Rectal smooth muscle tissue (tissue), 1 donor: ENCODE measurements around the gene TMA7.

Source experiments
- H3K27ac ChIP-seq: one replicate; pipeline ENCODE4 v1.7.0; 2013; ENCODE audit warnings: low read depth, low read length, inconsistent platforms
- H3K27me3 ChIP-seq: one replicate; pipeline ENCODE4 v1.7.0; 2013; ENCODE audit warnings: low read length; ENCODE audit not compliant: control insufficient read depth, insufficient read depth
- H3K36me3 ChIP-seq: one replicate; pipeline ENCODE4 v1.7.0; 2013; ENCODE audit warnings: low read length; ENCODE audit not compliant: control insufficient read depth, insufficient read depth
- H3K4me1 ChIP-seq: one replicate; pipeline ENCODE4 v1.7.0; 2013; ENCODE audit warnings: low read length; ENCODE audit not compliant: control insufficient read depth, insufficient read depth
- H3K4me3 ChIP-seq: one replicate; pipeline ENCODE4 v1.7.0; 2013; ENCODE audit warnings: low read length
- H3K9ac ChIP-seq: one replicate; pipeline ENCODE4 v1.7.0; 2013; ENCODE audit warnings: low read length

The TMA7 gene

DNA sequence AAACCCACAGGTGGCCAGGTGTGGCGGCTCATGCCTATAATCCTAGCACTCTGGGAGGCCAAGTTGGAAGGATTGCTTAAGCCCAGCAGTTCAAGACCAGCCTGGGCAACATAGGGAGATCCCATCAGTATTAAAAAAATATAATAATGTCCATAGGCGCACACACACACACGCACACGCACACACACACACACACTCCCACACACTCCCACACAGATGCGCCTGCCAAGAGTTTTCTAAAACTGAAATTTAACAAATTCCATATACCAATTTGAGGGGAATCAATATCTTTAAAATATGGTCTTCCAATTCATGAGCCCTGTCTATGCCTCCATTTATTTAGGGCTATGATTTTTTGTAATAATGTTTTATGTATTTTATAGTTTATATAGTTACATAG, 46.9 kb downstream of the TMA7 start:
- Histone ChIP-seq H3K27me3 (no peaks in the 10 kb centered on the region), H3K27ac (no peak overlapping the region), H3K4me3 (no peak overlapping the region), H3K36me3 (no peaks in the 10 kb centered on the region), H3K9ac (no peak overlapping the region), H3K4me1 (no peaks in the 10 kb centered on the region)

DNA sequence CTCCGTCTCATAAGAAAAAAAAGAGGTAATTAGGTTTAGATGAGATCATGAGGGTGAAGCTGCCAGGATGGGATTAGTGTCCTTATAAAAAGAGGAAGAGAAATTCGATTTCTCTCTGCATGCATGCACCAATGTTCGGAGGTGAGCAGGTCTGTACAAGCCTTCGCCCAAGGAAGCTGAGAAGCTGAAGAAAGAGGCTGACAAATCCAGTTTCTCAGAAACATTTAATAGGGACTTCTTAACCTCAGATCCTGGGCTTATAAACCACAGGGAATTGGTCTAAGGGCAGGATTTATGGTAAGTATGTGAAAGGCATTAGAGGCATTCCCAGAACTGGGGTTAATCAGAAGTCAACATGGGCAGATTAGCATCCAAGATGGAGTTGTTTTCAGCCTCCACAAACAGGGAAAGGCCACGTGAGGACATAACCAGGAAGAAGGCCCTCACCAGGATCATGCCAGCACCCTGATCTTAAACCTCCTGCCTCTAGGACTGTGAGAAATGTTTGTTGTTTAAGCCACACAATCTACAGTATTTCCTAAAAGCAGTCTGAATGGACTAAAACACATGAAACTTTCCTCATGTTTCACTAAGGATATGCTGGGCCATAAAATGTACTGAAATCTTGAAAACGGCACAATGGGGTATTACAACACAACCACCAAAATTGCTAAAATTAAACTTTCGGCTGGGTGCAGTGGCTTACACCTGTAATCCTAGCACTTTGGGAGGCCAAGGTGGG, 52.6 kb downstream of the TMA7 start:
- H3K4me1 ChIP-seq, result no peaks in the 10 kb centered on the region
- H3K36me3 ChIP-seq, result no peaks in the 10 kb centered on the region
- no peaks in the 10 kb centered on the region for H3K27me3 ChIP-seq
- H3K9ac ChIP-seq, result no peak overlapping the region
- no peak overlapping the region for H3K27ac ChIP-seq
- H3K4me3 ChIP-seq, result no peak overlapping the region

DNA sequence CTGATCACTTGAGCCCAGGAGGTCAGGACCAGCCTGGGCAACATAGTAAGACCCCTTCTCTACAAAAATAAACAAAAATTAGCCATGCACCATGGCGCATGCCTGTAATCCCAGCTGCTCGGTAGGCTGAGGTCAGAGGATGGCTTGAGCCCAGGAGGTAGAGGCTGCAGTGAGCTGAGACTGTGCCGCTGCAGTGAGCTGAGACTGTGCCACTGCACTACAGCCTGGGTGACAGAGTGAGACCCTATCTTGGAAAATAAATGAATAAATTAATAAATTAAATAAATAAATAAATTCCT, 53.1 kb downstream of the TMA7 start:
- Histone ChIP-seq H3K27ac (no peak overlapping the region), H3K4me1 (no peaks in the 10 kb centered on the region), H3K4me3 (no peak overlapping the region), H3K36me3 (no peaks in the 10 kb centered on the region), H3K27me3 (no peaks in the 10 kb centered on the region), H3K9ac (no peak overlapping the region)
